K562 (cell line): ENCODE data around the gene STEAP3. TPM values are rescaled to one million over a fixed set of nuclear protein-coding genes. Genes with fewer than 3 reads are reported as not detected.

Experiments used
- ATAC-seq: fragments of 200-7000 bp; cut with Tn5 transposase; 3 replicates; pipeline ENCODE4 v1.9.1; 2020; ENCODE audit warnings: moderate library complexity
- BruUV-seq: library from RNA; stranded (reverse); fragments of 400-500 nt; replicated peaks from 2 replicates; lab custom pipeline; 2021; lab: Mats Ljungman, UMichigan
- CTCF ChIA-PET: fragments of 300-600 bp; formaldehyde crosslinking; extraction: SDS; loops from one replicate; lab custom pipeline; 2021; ENCODE audit warnings: low intra/inter-chr PET ratio; lab: Yijun Ruan, JAX
- POLR2A ChIA-PET: fragments of 300-600, 350-650 bp; sonication (Branson Sonifier 250); formaldehyde crosslinking; extraction: SDS; loops from one replicate; lab custom pipeline; 2021; ENCODE audit warnings: antibody characterized with exemption, inconsistent platforms; lab: Yijun Ruan, JAX
- DNase-seq, 4 experiments: peaks; one replicate each; pipeline versions ENCODE4 v3.0.0 to v3.0.0-alpha.2; 2011 to 2018; ENCODE audit warnings: low spot score in 3 of 4, mixed read lengths in 3 of 4; ENCODE audit errors: extremely low read depth in 1 of 4
- FAIRE-seq: peaks from 2 replicates; lab custom pipeline; 2011; peaks lifted over from hg19 to GRCh38; lab: Jason Lieb, UNC
- H2AFZ ChIP-seq: 2 replicates; pipeline ENCODE4 v1.6.0; 2011; ENCODE audit warnings: low read depth, low read length, control low read depth, inconsistent platforms
- H3K27ac ChIP-seq: fragments of 200-600 bp; 3 replicates; pipeline ENCODE4 v1.8.0; 2011; ENCODE audit warnings: low read depth, mild to moderate bottlenecking, control low read depth, inconsistent platforms, low read length, moderate library complexity, mixed read lengths; ENCODE audit errors: extremely low read depth
- H3K27me3 ChIP-seq, 2 experiments: fragments of 300-600 bp in 1 of 2; 2 replicates in 1 of 2; 3 replicates in 1 of 2; pipeline versions ENCODE4 v1.6.0 to v1.8.0; 2011; ENCODE audit warnings: inconsistent platforms in 2 of 2, low read length in 2 of 2, mild to moderate bottlenecking in 1 of 2, mixed read lengths in 1 of 2, moderate library complexity in 1 of 2; ENCODE audit not compliant: control insufficient read depth in 2 of 2, insufficient read depth in 2 of 2
- H3K36me3 ChIP-seq: fragments of 300-600 bp; 3 replicates; pipeline ENCODE4 v1.8.0; 2011; ENCODE audit warnings: mild to moderate bottlenecking, low read length, inconsistent platforms; ENCODE audit not compliant: control insufficient read depth, insufficient read depth
- H3K4me1 ChIP-seq, 2 experiments: fragments of 200-600 bp in 1 of 2; replicated peaks in 1 of 2; 2 replicates in 1 of 2; 3 replicates in 1 of 2; pipeline versions ENCODE4 v1.5.1 to v1.8.0; 2011; ENCODE audit warnings: inconsistent platforms in 2 of 2, low read length in 2 of 2, mild to moderate bottlenecking in 1 of 2, mixed read lengths in 1 of 2, moderate library complexity in 1 of 2; ENCODE audit not compliant: control insufficient read depth in 2 of 2, insufficient read depth in 2 of 2
- H3K4me2 ChIP-seq: 2 replicates; pipeline ENCODE4 v1.6.1; 2011; ENCODE audit warnings: low read length, control low read depth, inconsistent platforms, mixed read lengths; ENCODE audit not compliant: insufficient read depth
- H3K4me3 ChIP-seq: fragments of 200-600 bp; sonication (generic), shearing (Covaris generic); 2 replicates; pipeline ENCODE4 v1.5.1; 2016; ENCODE audit warnings: control low read depth, inconsistent platforms
- H3K79me2 ChIP-seq: fragments of 200-600 bp; 3 replicates; pipeline ENCODE4 v1.8.0; 2011; ENCODE audit warnings: low read length, inconsistent platforms; ENCODE audit not compliant: control insufficient read depth, insufficient read depth
- H3K9ac ChIP-seq, 2 experiments: 2 replicates each; pipeline versions ENCODE4 v1.6.0 to v1.6.1; 2011; ENCODE audit warnings: low read depth in 2 of 2, low read length in 2 of 2, control low read depth in 1 of 2, inconsistent platforms in 1 of 2, mild to moderate bottlenecking in 1 of 2, mixed read lengths in 1 of 2; ENCODE audit not compliant: insufficient read depth in 1 of 2
- H3K9me1 ChIP-seq: one replicate; pipeline ENCODE4 v1.6.0; 2011; ENCODE audit warnings: inconsistent platforms, mild to moderate bottlenecking, low read length, moderate library complexity; ENCODE audit not compliant: control insufficient read depth, insufficient read depth
- H3K9me3 ChIP-seq: replicated peaks from 2 replicates; pipeline ENCODE4 v1.5.1; 2011; ENCODE audit warnings: low read depth, low read length, inconsistent platforms; ENCODE audit not compliant: control insufficient read depth, insufficient read depth
- H4K20me1 ChIP-seq: replicated peaks from 2 replicates; pipeline ENCODE4 v1.6.1; 2011; ENCODE audit warnings: low read length, inconsistent platforms, mixed read lengths; ENCODE audit not compliant: control insufficient read depth, insufficient read depth
- CBFA2T2 ChIP-seq: fragments of 450-650 bp; conservative IDR thresholded peaks from 2 replicates; pipeline ENCODE4 v1.6.1; 2017; ENCODE audit warnings: mild to moderate bottlenecking
- CBFA2T3 ChIP-seq: fragments of 450-650 bp; IDR thresholded peaks from 2 replicates; pipeline ENCODE4 v1.6.1; 2017
- DPF2 ChIP-seq: fragments of 450-650 bp; IDR thresholded peaks from 2 replicates; pipeline ENCODE4 v1.6.1; 2016
- E2F3 ChIP-seq: fragments of 250-450 bp; sonication (Bioruptor Pico); IDR thresholded peaks from 2 replicates; pipeline ENCODE4 v1.4.0; 2020; ENCODE audit warnings: mild to moderate bottlenecking
- HSF4 ChIP-seq: fragments of 250-450 bp; sonication (Bioruptor Pico); IDR thresholded peaks from 2 replicates; pipeline ENCODE4 v2.1.2; 2022; ENCODE audit warnings: mild to moderate bottlenecking, moderate library complexity, borderline replicate concordance
- NFRKB ChIP-seq: fragments of 450-650 bp; IDR thresholded peaks from 2 replicates; pipeline ENCODE4 v1.6.1; 2016; ENCODE audit warnings: low read depth
- OTX1 ChIP-seq: fragments of 450-650 bp; formaldehyde crosslinking; IDR thresholded peaks from 2 replicates; pipeline ENCODE4 v1.4.0; 2022; ENCODE audit warnings: mild to moderate bottlenecking
- PHF20 ChIP-seq: fragments of 450-650 bp; IDR thresholded peaks from 2 replicates; pipeline ENCODE4 v1.6.1; 2018; ENCODE audit not compliant: partially characterized antibody
- SP2 ChIP-seq: IDR thresholded peaks from 2 replicates; pipeline ENCODE4 v1.6.1; 2011; ENCODE audit warnings: mild to moderate bottlenecking, low read depth, low read length, moderate library complexity; ENCODE audit not compliant: poor library complexity, severe bottlenecking; ENCODE audit errors: extremely low read depth
- SRSF9 ChIP-seq: fragments of 200-400 bp; formaldehyde crosslinking; IDR thresholded peaks from 2 replicates; pipeline ENCODE4 v1.6.1; 2017; ENCODE audit warnings: low read depth, low read length, borderline replicate concordance
- TCF3 ChIP-seq: sonication (generic); formaldehyde crosslinking; IDR thresholded peaks from 2 replicates; pipeline ENCODE4 v1.4.0; 2020; ENCODE audit warnings: mild to moderate bottlenecking, missing genetic modification reagents
- TEAD1 ChIP-seq, 2 experiments: fragments of 450-650 bp in 1 of 2; sonication (generic) in 1 of 2; formaldehyde crosslinking; IDR thresholded peaks; 2 replicates each; pipeline versions ENCODE4 v1.4.0 to v1.8.0; 2020 to 2022; ENCODE audit warnings: mild to moderate bottlenecking in 2 of 2, missing genetic modification reagents in 1 of 2
- TEAD4 ChIP-seq, 2 experiments: sonication (generic) in 1 of 2; formaldehyde crosslinking in 1 of 2; IDR thresholded peaks; 2 replicates each; pipeline versions ENCODE4 v1.6.1 to v1.8.0; 2012 to 2022; ENCODE audit warnings: borderline replicate concordance in 1 of 2, inconsistent platforms in 1 of 2, low read length in 1 of 2, mild to moderate bottlenecking in 1 of 2, missing genetic modification reagents in 1 of 2
- ZNF146 ChIP-seq: IDR thresholded peaks from one replicate; pipeline ENCODE4 v1.6.1; 2018; ENCODE audit warnings: missing compliant biosample characterization; ENCODE audit not compliant: unreplicated experiment
- ZNF311 ChIP-seq: fragments of 250-450 bp; sonication (Bioruptor Pico); IDR thresholded peaks from 2 replicates; pipeline ENCODE4 v1.4.0; 2020; ENCODE audit warnings: mild to moderate bottlenecking, moderate library complexity
- ZNF589 ChIP-seq: fragments of 200-800 bp; sonication (Bioruptor generic); IDR thresholded peaks from 2 replicates; pipeline ENCODE4 v1.6.1; 2016; ENCODE audit warnings: low read depth, missing genetic modification characterization, missing compliant biosample characterization
- ZNF764 ChIP-seq: fragments of 250-450 bp; sonication (Bioruptor Pico); IDR thresholded peaks from 2 replicates; pipeline ENCODE4 v1.4.0; 2020; ENCODE audit warnings: low read depth, mild to moderate bottlenecking, moderate library complexity
- WGBS: fragments of 100-300 bp; shearing (Covaris generic); methylation state at CpG from one replicate; pipeline ENCODE4 v1.1.6; 2016; ENCODE audit warnings: low coverage, mixed read lengths; ENCODE audit not compliant: insufficient coverage; ENCODE audit errors: missing lambda C conversion rate; 5-methylcytosine and 5-hydroxymethylcytosine counted together
- in situ Hi-C: fragments of 300-500 bp; cut with MboI; formaldehyde crosslinking; loops from 4 replicates; pipeline ENCODE4 v1.15.0; 2018; ENCODE audit warnings: inconsistent platforms, mixed read lengths
- intact Hi-C: fragments of 100-400 bp; cut with micrococcal nuclease; formaldehyde crosslinking; loops from 2 replicates; pipeline ENCODE4 v1.14.2; 2022
- polyA plus RNA-seq, 8 experiments: library from polyadenylated mRNA; depleted of rRNA in 4 of 8; stranded (reverse) in 5 of 8; unstranded in 3 of 8; fragments of >200 nt; fragmentation: Nextera tagmentation in 2 of 8; fragmentation: Illumina TruSeq in 1 of 8; extraction: Ambion mirVana in 2 of 8; extraction: Trizol in 1 of 8; gene quantifications; 2 replicates each; pipeline versions ENCODE4 v1.2.1 to v1.2.3, GENCODE V29; 2011 to 2014; ENCODE audit warnings: inconsistent platforms in 1 of 8, missing spikeins in 1 of 8
- total RNA-seq, 7 experiments: library from RNA; depleted of rRNA in 6 of 7; stranded (reverse); fragments of >200 nt in 6 of 7; fragmentation: Illumina TruSeq in 2 of 7; extraction: Trizol in 2 of 7; gene quantifications; 2 replicates each; pipeline versions ENCODE4 v1.2.1 to v1.2.3, GENCODE V29; 2011 to 2021; ENCODE audit warnings: low replicate concordance in 1 of 7
- TF ChIP-seq, protein P1 (sequence below), 2 experiments: fragments of 450-650 bp; IDR thresholded peaks; 2 replicates each; pipeline ENCODE4 v1.6.1; 2016
- TF ChIP-seq, protein P2 (sequence below): fragments of 450-650 bp; formaldehyde crosslinking; IDR thresholded peaks from 2 replicates; pipeline ENCODE4 v1.4.0; 2022; ENCODE audit warnings: mild to moderate bottlenecking, moderate library complexity
- TF ChIP-seq, protein P3 (sequence below): fragments of 200-800 bp; sonication (Bioruptor generic); IDR thresholded peaks from 2 replicates; pipeline ENCODE4 v1.6.1; 2017; ENCODE audit warnings: missing genetic modification characterization, missing compliant biosample characterization

The STEAP3 gene
- total and polyA plus RNA-seq, 9 of the 15 experiments (the other 6 are each of a cell fraction or from before 2014, with no cell fraction given) = 1.8 to 31.6 (median 9.0) TPM

DNA sequence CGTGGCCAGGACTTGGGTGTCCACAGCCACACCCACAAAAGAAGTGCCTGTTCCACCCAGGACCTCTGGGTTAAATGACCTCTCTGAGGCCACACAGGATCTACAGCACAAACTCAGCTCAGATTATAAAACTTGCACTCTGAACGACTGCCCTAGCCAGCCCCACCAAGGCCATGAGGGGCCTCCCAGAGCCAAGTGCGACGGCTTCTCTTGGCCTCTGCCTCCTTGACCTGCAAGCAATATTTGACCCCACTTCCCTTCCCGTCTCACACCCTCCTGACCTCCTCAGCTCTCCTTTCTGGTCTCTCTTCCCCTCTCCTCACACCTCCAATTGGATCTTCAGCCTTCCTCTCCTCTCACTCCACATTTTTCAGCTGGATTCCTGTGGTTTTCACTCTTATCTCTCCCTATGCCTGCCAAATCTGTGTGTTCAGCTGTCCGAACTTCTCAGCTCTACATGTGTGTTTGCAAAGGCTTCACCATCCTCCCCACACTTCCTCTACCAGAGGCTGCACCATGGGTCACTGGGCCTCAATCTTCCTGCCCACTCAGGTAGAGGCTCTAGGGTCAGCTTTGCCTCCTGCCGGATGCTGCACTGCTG, 25.3 kb upstream of the STEAP3 start:
- DNase-seq = no peak
- Histone ChIP-seq H3K4me3 (no peak overlapping the region), H3K9ac (no peak overlapping the region), H2AFZ (no peak overlapping the region), H3K9me3 (no peaks in the 10 kb centered on the region), H3K36me3 (no peaks in the 10 kb centered on the region), H3K4me2 (no peak overlapping the region), H3K27me3 (peaks cover 7 to 56% of the 10 kb centered on the region in 2 experiments; a peak in 4 of 5 replicates), H3K9me1 (no peaks in the 10 kb centered on the region), H4K20me1 (peaks cover 7% of the 10 kb centered on the region; the same call in 1 of the 2 replicates), H3K4me1 (no peaks in the 10 kb centered on the region), H3K27ac (no peak overlapping the region), H3K79me2 (no peaks in the 10 kb centered on the region)
- intact Hi-C loops (no loop called here), in situ Hi-C loops (no loop called here)
- CTCF ChIA-PET = no interaction called here
- FAIRE-seq = no peak
- no TSS peak for BruUV-seq
- WGBS = 0% methylated on average over 7 of the region's 7 CpGs
- POLR2A ChIA-PET = interaction anchor here (0.6 kb wide), 2 partner anchors 40 to 71 kb away, joined by 3 read pairs; no protein-coding TSS in a partner anchor
- ATAC-seq = peak; percentile 53
- TF ChIP-seq, protein P1, sequence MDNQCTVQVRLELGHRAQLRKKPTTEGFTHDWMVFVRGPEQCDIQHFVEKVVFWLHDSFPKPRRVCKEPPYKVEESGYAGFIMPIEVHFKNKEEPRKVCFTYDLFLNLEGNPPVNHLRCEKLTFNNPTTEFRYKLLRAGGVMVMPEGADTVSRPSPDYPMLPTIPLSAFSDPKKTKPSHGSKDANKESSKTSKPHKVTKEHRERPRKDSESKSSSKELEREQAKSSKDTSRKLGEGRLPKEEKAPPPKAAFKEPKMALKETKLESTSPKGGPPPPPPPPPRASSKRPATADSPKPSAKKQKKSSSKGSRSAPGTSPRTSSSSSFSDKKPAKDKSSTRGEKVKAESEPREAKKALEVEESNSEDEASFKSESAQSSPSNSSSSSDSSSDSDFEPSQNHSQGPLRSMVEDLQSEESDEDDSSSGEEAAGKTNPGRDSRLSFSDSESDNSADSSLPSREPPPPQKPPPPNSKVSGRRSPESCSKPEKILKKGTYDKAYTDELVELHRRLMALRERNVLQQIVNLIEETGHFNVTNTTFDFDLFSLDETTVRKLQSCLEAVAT (IDR thresholded peaks at IDR 0.05) = peak in 1 of 2 experiments; percentile 75; a peak in 1 of 4 replicates
- TF ChIP-seq NFRKB (no peak), E2F3 (CRISPR knock-in tag) (no peak), CBFA2T2 (peak; percentile 39; the same call in 1 of the 2 replicates), ZNF311 (CRISPR knock-in tag) (no peak), PHF20 (no peak), DPF2 (no peak), OTX1 (CRISPR knock-in tag) (0 out of 2 replicates have a peak, but pooled peaks have one; percentile 75), SP2 (no peak), ZNF764 (CRISPR knock-in tag) (no peak), HSF4 (CRISPR knock-in tag) (no peak), TEAD1 (CRISPR knock-in tag; IDR thresholded peaks at IDR 0.05) (peak in 1 of 2 experiments; percentile 72; a peak in 1 of 4 replicates), TEAD4 (IDR thresholded peaks at IDR 0.05; ENCODE audit: low read length) (peak; percentile 56; the same call in 1 of the 2 replicates), TEAD4 (CRISPR knock-in tag; IDR thresholded peaks at IDR 0.05; ENCODE audit: borderline replicate concordance) (no peak), ZNF146 (CRISPR knock-in tag) (no peak), CBFA2T3 (peak; percentile 74), SRSF9 (no peak), ZNF589 (no peak), TCF3 (CRISPR knock-in tag) (peak; percentile 13; the same call in 1 of the 2 replicates)
- TF ChIP-seq, protein P2, sequence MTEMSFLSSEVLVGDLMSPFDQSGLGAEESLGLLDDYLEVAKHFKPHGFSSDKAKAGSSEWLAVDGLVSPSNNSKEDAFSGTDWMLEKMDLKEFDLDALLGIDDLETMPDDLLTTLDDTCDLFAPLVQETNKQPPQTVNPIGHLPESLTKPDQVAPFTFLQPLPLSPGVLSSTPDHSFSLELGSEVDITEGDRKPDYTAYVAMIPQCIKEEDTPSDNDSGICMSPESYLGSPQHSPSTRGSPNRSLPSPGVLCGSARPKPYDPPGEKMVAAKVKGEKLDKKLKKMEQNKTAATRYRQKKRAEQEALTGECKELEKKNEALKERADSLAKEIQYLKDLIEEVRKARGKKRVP (CRISPR knock-in tag) = no peak
- TF ChIP-seq, protein P3, sequence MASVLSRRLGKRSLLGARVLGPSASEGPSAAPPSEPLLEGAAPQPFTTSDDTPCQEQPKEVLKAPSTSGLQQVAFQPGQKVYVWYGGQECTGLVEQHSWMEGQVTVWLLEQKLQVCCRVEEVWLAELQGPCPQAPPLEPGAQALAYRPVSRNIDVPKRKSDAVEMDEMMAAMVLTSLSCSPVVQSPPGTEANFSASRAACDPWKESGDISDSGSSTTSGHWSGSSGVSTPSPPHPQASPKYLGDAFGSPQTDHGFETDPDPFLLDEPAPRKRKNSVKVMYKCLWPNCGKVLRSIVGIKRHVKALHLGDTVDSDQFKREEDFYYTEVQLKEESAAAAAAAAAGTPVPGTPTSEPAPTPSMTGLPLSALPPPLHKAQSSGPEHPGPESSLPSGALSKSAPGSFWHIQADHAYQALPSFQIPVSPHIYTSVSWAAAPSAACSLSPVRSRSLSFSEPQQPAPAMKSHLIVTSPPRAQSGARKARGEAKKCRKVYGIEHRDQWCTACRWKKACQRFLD (CRISPR knock-in tag) = 0 out of 2 replicates have a peak, but pooled peaks have one; percentile 33
